H9 (cell line): ENCODE results near the gene ALKBH1. TPM values are rescaled to one million over a fixed set of nuclear protein-coding genes. Genes with fewer than 3 reads are reported as not detected.

Experiments used
- DNase-seq: peaks from one replicate; pipeline ENCODE4 v3.0.0-alpha.2; 2017
- H2AFZ ChIP-seq: one replicate; pipeline ENCODE4 v1.6.1; 2013; ENCODE audit warnings: mild to moderate bottlenecking, low read length, control low read depth, moderate library complexity
- H2AK5ac ChIP-seq: 2 replicates; pipeline ENCODE4 v1.6.1; 2013; ENCODE audit warnings: low read length, control low read depth, mixed read lengths; ENCODE audit not compliant: insufficient read length
- H2BK120ac ChIP-seq: one replicate; pipeline ENCODE4 v1.6.1; 2013; ENCODE audit warnings: low read depth, mild to moderate bottlenecking, low read length, control low read depth, inconsistent platforms; ENCODE audit not compliant: poor library complexity, severe bottlenecking
- H2BK12ac ChIP-seq: 2 replicates; pipeline ENCODE4 v1.6.1; 2013; ENCODE audit warnings: low read length, control low read depth, mixed read lengths, low read depth; ENCODE audit not compliant: insufficient read length
- H2BK15ac ChIP-seq: 2 replicates; pipeline ENCODE4 v1.6.1; 2013; ENCODE audit warnings: low read depth, low read length, control low read depth
- H2BK20ac ChIP-seq: one replicate; pipeline ENCODE4 v1.6.1; 2013; ENCODE audit warnings: low read depth, mild to moderate bottlenecking, low read length, control low read depth, inconsistent platforms; ENCODE audit not compliant: poor library complexity, severe bottlenecking
- H2BK5ac ChIP-seq: 2 replicates; pipeline ENCODE4 v1.6.1; 2013; ENCODE audit warnings: low read length, control low read depth, mixed read lengths; ENCODE audit not compliant: insufficient read length
- H3K14ac ChIP-seq: 2 replicates; pipeline ENCODE4 v1.6.1; 2013; ENCODE audit warnings: low read length, control low read depth; ENCODE audit not compliant: insufficient read depth
- H3K18ac ChIP-seq: 2 replicates; pipeline ENCODE4 v1.6.1; 2013; ENCODE audit warnings: low read depth, mild to moderate bottlenecking, mixed read lengths, low read length, control low read depth; ENCODE audit not compliant: insufficient read length
- H3K23ac ChIP-seq: 2 replicates; pipeline ENCODE4 v1.6.1; 2013; ENCODE audit warnings: low read length, control low read depth, mixed read lengths, low read depth; ENCODE audit not compliant: insufficient read length
- H3K23me2 ChIP-seq: 2 replicates; pipeline ENCODE4 v1.6.1; 2013; ENCODE audit warnings: low read depth, mild to moderate bottlenecking, mixed read lengths, low read length, control low read depth; ENCODE audit not compliant: insufficient read length, poor library complexity, severe bottlenecking
- H3K27ac ChIP-seq: 2 replicates; pipeline ENCODE4 v1.5.1; 2013; ENCODE audit warnings: low read length, control low read depth, mixed read lengths, low read depth; ENCODE audit not compliant: insufficient read length
- H3K27me3 ChIP-seq: 2 replicates; pipeline ENCODE4 v1.6.1; 2013; ENCODE audit warnings: low read length, control low read depth, inconsistent platforms; ENCODE audit not compliant: insufficient read depth
- H3K4ac ChIP-seq: 2 replicates; pipeline ENCODE4 v1.6.1; 2013; ENCODE audit warnings: low read depth, mild to moderate bottlenecking, control low read depth, inconsistent platforms, low read length, moderate library complexity
- H3K4me1 ChIP-seq: 2 replicates; pipeline ENCODE4 v1.6.1; 2013; ENCODE audit warnings: low read length, control low read depth, inconsistent platforms; ENCODE audit not compliant: insufficient read depth
- H3K4me2 ChIP-seq: 2 replicates; pipeline ENCODE4 v1.6.1; 2013; ENCODE audit warnings: low read length, control low read depth, mixed read lengths; ENCODE audit not compliant: insufficient read length, insufficient read depth
- H3K56ac ChIP-seq: 2 replicates; pipeline ENCODE4 v1.6.1; 2013; ENCODE audit warnings: low read depth, mild to moderate bottlenecking, mixed read lengths, low read length, control low read depth; ENCODE audit not compliant: insufficient read length
- H3K79me1 ChIP-seq: 2 replicates; pipeline ENCODE4 v1.6.1; 2013; ENCODE audit warnings: low read depth, mild to moderate bottlenecking, moderate library complexity, low read length, control low read depth, inconsistent platforms; ENCODE audit not compliant: insufficient read depth, poor library complexity, severe bottlenecking
- H3K79me2 ChIP-seq: 2 replicates; pipeline ENCODE4 v1.6.1; 2013; ENCODE audit warnings: low read length, control low read depth, inconsistent platforms; ENCODE audit not compliant: insufficient read depth
- H3K9ac ChIP-seq: 2 replicates; pipeline ENCODE4 v1.6.1; 2013; ENCODE audit warnings: low read length, control low read depth, mixed read lengths; ENCODE audit not compliant: insufficient read length; ENCODE audit errors: extremely low read depth
- H3K9me3 ChIP-seq: one replicate; pipeline ENCODE4 v1.6.1; 2013; ENCODE audit warnings: low read depth, low read length, inconsistent platforms; ENCODE audit not compliant: control insufficient read depth
- H3T11ph ChIP-seq: one replicate; pipeline ENCODE4 v1.6.1; 2013; ENCODE audit warnings: mild to moderate bottlenecking, low read length, control low read depth, inconsistent platforms
- H4K20me1 ChIP-seq: one replicate; pipeline ENCODE4 v1.6.1; 2013; ENCODE audit not compliant: control insufficient read depth, insufficient read length, insufficient read depth
- H4K5ac ChIP-seq: 2 replicates; pipeline ENCODE4 v1.6.1; 2013; ENCODE audit warnings: low read depth, mild to moderate bottlenecking, mixed read lengths, low read length, control low read depth; ENCODE audit not compliant: insufficient read length
- H4K8ac ChIP-seq: replicated peaks from 2 replicates; pipeline ENCODE4 v1.6.1; 2013; ENCODE audit warnings: low read length, control low read depth, mixed read lengths, low read depth; ENCODE audit not compliant: insufficient read length
- H4K91ac ChIP-seq: 2 replicates; pipeline ENCODE4 v1.6.1; 2013; ENCODE audit warnings: low read depth, mild to moderate bottlenecking, moderate library complexity, mixed read lengths, low read length, control low read depth; ENCODE audit not compliant: insufficient read length
- H3K27ac Mint-ChIP-seq, 3 experiments: 2 replicates in 2 of 3; 3 replicates in 1 of 3; pipeline ENCODE4 v1.8.0; 2020 to 2021; ENCODE audit warnings: mixed read lengths in 3 of 3, mild to moderate bottlenecking in 1 of 3, moderate library complexity in 1 of 3
- H3K27me3 Mint-ChIP-seq: 2 replicates; pipeline ENCODE4 v1.8.0; 2021; ENCODE audit warnings: low read depth, mild to moderate bottlenecking, moderate library complexity, mixed read lengths
- H3K36me3 Mint-ChIP-seq, 3 experiments: 2 replicates in 2 of 3; 3 replicates in 1 of 3; pipeline ENCODE4 v1.8.0; 2020 to 2021; ENCODE audit warnings: low read depth in 3 of 3, mixed read lengths in 3 of 3; ENCODE audit not compliant: insufficient read depth in 1 of 3
- H3K4me1 Mint-ChIP-seq, 2 experiments: 2 replicates each; pipeline ENCODE4 v1.8.0; 2020; ENCODE audit warnings: mixed read lengths in 2 of 2
- H3K4me3 Mint-ChIP-seq, 2 experiments: 2 replicates in 1 of 2; 3 replicates in 1 of 2; pipeline ENCODE4 v1.8.0; 2020 to 2021; ENCODE audit warnings: mild to moderate bottlenecking in 2 of 2, mixed read lengths in 2 of 2, moderate library complexity in 1 of 2
- H3K9me3 Mint-ChIP-seq, 2 experiments: 2 replicates in 1 of 2; 3 replicates in 1 of 2; pipeline ENCODE4 v1.8.0; 2020; ENCODE audit warnings: mild to moderate bottlenecking in 2 of 2, mixed read lengths in 2 of 2, moderate library complexity in 1 of 2
- WGBS: extraction: QIAGEN DNeasy Blood & Tissue Kit; methylation state at CpG from one replicate; pipeline ENCODE4 v1.1.7; 2013; ENCODE audit warnings: missing lambda C conversion rate, low lambda C conversion rate, mixed read lengths; ENCODE audit not compliant: insufficient read length; ENCODE audit errors: extremely low coverage; 5-methylcytosine and 5-hydroxymethylcytosine counted together
- total RNA-seq: library from RNA; stranded (reverse); gene quantifications from 2 replicates; pipeline ENCODE4 v1.2.1, GENCODE V29; 2021
- TF ChIP-seq, protein P1 (sequence below): fragments of 200-600 bp; sonication (generic); conservative IDR thresholded peaks from 3 replicates; pipeline ENCODE4 v1.8.0; 2021; ENCODE audit warnings: antibody characterized with exemption, mild to moderate bottlenecking

Gene ALKBH1
- total RNA-seq, 1 experiment from 2014 or later = 18.7 TPM

- TF ChIP-seq, protein P1, sequence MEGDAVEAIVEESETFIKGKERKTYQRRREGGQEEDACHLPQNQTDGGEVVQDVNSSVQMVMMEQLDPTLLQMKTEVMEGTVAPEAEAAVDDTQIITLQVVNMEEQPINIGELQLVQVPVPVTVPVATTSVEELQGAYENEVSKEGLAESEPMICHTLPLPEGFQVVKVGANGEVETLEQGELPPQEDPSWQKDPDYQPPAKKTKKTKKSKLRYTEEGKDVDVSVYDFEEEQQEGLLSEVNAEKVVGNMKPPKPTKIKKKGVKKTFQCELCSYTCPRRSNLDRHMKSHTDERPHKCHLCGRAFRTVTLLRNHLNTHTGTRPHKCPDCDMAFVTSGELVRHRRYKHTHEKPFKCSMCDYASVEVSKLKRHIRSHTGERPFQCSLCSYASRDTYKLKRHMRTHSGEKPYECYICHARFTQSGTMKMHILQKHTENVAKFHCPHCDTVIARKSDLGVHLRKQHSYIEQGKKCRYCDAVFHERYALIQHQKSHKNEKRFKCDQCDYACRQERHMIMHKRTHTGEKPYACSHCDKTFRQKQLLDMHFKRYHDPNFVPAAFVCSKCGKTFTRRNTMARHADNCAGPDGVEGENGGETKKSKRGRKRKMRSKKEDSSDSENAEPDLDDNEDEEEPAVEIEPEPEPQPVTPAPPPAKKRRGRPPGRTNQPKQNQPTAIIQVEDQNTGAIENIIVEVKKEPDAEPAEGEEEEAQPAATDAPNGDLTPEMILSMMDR = no peak
These were observed 13.6 kb upstream of the ALKBH1 start for GRCh38 chr14:77721437-77721836.

More at GRCh38 chr14:77721437-77721836, 13.6 kb upstream of the ALKBH1 start:
- H3K18ac ChIP-seq = no peak overlapping the region
- H4K91ac ChIP-seq = no peak overlapping the region
- no peaks in the 10 kb centered on the region for H3K27me3 ChIP-seq
- no peaks in the 10 kb centered on the region for H3K9me3 Mint-ChIP-seq
- H3K4ac ChIP-seq = no peak overlapping the region
- H4K5ac ChIP-seq = no peak overlapping the region
- no peaks in the 10 kb centered on the region for H4K20me1 ChIP-seq
- H3K27me3 Mint-ChIP-seq = no peaks in the 10 kb centered on the region
- no peaks in the 10 kb centered on the region for H3K9me3 ChIP-seq
- no peak for DNase-seq
- H3K4me2 ChIP-seq = no peak overlapping the region
- H2BK120ac ChIP-seq = no peak overlapping the region
- H3K9ac ChIP-seq = no peak overlapping the region
- WGBS = no CpG with 5 or more reads among the region's 5 CpGs
- H3K14ac ChIP-seq = no peak overlapping the region
- H3T11ph ChIP-seq = no peak overlapping the region
- no peak overlapping the region for H4K8ac ChIP-seq
- no peaks in the 10 kb centered on the region for H3K4me1 ChIP-seq
- H3K79me1 ChIP-seq = peaks cover 6% of the 10 kb centered on the region
- H2BK20ac ChIP-seq = no peak overlapping the region
- H3K4me3 Mint-ChIP-seq = no peak overlapping the region
- no peak overlapping the region for H2BK15ac ChIP-seq
- no peak overlapping the region for H2AFZ ChIP-seq
- H3K36me3 Mint-ChIP-seq = peaks cover 46 to 92% (median 88%) of the 10 kb centered on the region in 3 experiments; a peak in 6 of 7 replicates
- no peak overlapping the region for H2AK5ac ChIP-seq
- no peak overlapping the region for H3K56ac ChIP-seq
- no peaks in the 10 kb centered on the region for H3K4me1 Mint-ChIP-seq
- H3K23ac ChIP-seq = no peak overlapping the region
- H3K27ac Mint-ChIP-seq = 0 out of 7 replicates have a peak overlapping the region, but pooled peaks of 1 of the 3 experiments have one; percentile 14
- no peak overlapping the region for H3K27ac ChIP-seq
- H3K23me2 ChIP-seq = no peaks in the 10 kb centered on the region
- no peak overlapping the region for H2BK5ac ChIP-seq
- no peak overlapping the region for H2BK12ac ChIP-seq
- H3K79me2 ChIP-seq = no peaks in the 10 kb centered on the region; the same call in 1 of the 2 replicates
